Measurements from ENCODE around the gene FAM120A.

- TF ChIP-seq TAF1 (IDR thresholded peaks at IDR 0.05; ENCODE audit: borderline replicate concordance, insufficient read depth, low read length) (no peak), FOXP2 (optimal IDR thresholded peaks at IDR 0.05; ENCODE audit: borderline replicate concordance, extremely low read depth, extremely low read length, insufficient read depth) (no peak), SIN3A (IDR thresholded peaks at IDR 0.05; ENCODE audit: borderline replicate concordance, insufficient read depth, low read length) (no peak), POLR2AphosphoS5 (IDR thresholded peaks at IDR 0.05; ENCODE audit: low read depth, low read length) (no peak)
- TF ChIP-seq, protein P1, sequence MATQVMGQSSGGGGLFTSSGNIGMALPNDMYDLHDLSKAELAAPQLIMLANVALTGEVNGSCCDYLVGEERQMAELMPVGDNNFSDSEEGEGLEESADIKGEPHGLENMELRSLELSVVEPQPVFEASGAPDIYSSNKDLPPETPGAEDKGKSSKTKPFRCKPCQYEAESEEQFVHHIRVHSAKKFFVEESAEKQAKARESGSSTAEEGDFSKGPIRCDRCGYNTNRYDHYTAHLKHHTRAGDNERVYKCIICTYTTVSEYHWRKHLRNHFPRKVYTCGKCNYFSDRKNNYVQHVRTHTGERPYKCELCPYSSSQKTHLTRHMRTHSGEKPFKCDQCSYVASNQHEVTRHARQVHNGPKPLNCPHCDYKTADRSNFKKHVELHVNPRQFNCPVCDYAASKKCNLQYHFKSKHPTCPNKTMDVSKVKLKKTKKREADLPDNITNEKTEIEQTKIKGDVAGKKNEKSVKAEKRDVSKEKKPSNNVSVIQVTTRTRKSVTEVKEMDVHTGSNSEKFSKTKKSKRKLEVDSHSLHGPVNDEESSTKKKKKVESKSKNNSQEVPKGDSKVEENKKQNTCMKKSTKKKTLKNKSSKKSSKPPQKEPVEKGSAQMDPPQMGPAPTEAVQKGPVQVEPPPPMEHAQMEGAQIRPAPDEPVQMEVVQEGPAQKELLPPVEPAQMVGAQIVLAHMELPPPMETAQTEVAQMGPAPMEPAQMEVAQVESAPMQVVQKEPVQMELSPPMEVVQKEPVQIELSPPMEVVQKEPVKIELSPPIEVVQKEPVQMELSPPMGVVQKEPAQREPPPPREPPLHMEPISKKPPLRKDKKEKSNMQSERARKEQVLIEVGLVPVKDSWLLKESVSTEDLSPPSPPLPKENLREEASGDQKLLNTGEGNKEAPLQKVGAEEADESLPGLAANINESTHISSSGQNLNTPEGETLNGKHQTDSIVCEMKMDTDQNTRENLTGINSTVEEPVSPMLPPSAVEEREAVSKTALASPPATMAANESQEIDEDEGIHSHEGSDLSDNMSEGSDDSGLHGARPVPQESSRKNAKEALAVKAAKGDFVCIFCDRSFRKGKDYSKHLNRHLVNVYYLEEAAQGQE (IDR thresholded peaks at IDR 0.05; ENCODE audit: insufficient read depth in 1 of 2, low read depth in 2 of 2, low read length in 2 of 2): no peak
Observed at GRCh38 chr9:93582115-93582514, 130.6 kb downstream of the FAM120A start.

Data from PFSK-1 (cell line).